Measurements from ENCODE around the gene RPUSD3.
A peak's percentile ranks its signal among the peaks of the same experiment; 100 is the strongest.

Gene RPUSD3

DNA sequence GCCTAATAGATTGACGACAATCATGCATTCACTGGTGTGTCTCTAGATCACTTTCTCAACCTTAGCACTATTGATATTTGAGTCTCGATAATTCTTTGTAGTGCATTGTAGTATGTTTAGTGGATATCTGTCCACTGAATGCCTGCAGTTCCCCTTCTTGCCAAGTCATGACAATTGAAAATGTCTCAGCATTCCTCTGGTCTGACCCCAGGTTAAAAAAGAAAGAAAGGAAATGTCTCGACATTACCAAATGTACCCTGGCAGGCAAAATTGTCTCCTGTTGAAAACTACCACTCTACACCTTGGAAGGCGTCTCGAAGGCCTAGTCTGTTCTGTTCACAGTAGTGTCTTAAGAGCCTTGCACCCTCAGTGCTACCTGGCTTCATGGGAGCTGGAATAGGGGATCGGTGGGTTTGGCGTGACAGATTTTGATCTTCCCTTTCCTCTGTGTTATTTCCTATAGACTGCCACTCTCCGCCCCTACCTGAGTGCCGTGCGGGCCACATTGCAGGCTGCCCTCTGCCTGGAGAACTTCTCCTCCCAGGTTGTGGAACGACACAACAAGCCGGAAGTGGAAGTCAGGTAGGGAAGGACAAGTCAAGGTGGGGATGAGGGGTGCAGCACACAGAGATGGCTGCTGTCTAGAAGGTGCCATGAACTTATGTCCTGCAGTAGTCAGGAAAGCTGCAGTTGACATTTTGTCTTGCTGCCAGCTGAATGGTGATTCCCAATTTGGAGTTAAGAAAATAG lies 46.4 kb downstream of the RPUSD3 start:
- no peak for DNase-seq

DNA sequence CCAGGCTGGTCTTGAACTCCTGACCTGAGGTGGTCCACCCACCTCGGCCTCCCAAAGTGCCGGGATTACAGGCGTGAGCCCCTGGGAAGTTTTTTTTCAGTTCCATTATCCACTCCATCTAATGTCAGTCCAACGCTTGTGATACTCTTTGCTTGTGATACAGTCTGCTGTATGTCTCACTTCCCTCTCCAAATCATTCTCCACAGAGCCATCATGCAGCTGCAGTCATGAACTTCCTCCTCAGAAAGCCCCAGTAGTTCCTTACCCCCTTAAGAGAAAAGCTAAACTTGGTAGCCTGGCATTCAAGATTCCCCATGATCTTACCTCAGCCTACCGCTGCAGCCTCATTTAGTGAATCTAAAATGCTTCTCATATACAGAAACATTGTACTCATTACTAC lies 48.6 kb downstream of the RPUSD3 start:
- no peak for DNase-seq

DNA sequence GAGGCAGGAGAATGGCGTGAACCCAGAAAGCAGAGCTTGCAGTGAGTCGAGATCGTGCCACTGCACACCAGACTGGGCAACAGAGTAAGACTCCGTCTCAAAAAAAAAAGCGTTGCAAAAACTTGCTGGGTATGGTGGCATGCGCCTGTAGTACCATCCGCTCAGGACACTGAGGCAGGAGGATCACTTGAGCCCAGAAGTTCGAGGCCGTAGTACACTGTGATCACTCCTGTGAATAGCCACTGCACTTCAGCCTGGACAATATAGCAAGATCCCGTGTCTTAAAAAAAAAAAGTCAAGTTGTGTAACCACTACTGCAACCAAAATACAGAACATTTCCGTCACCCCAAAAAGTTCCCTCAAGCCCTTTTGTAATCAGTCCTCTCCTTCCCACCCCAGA lies 49.4 kb downstream of the RPUSD3 start:
- no peak for DNase-seq

DNA sequence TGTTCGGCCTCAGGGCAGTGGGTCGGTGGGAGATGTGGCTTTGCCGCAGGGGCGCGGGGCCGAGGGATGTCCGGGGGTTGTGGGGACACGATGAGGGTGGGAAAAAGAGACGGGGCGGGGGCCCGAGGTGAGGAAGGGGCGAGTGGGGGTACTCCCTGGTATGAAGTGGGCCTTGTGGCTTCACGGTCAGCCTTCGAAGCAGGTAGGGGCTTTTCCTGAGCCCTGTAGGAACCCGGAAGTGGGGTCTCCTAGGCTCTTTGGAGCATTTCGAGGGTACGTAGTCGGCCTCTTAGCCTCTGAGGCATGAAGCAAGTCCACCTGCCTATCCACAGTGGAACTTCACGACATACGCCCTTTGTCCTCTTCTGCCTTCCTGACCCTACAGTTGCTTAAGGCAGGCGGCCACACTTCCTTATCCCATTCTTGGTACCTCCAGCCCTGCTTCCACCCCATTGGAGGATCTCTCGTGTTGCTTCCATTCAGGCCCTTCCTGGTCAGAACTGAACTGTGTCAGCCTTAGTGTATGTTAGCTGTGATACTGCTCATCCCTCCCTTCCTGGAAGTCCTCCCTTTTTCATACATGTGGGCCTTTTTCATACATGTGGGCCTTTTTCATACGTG lies 50.5 kb downstream of the RPUSD3 start:
- no peak for DNase-seq

DNA sequence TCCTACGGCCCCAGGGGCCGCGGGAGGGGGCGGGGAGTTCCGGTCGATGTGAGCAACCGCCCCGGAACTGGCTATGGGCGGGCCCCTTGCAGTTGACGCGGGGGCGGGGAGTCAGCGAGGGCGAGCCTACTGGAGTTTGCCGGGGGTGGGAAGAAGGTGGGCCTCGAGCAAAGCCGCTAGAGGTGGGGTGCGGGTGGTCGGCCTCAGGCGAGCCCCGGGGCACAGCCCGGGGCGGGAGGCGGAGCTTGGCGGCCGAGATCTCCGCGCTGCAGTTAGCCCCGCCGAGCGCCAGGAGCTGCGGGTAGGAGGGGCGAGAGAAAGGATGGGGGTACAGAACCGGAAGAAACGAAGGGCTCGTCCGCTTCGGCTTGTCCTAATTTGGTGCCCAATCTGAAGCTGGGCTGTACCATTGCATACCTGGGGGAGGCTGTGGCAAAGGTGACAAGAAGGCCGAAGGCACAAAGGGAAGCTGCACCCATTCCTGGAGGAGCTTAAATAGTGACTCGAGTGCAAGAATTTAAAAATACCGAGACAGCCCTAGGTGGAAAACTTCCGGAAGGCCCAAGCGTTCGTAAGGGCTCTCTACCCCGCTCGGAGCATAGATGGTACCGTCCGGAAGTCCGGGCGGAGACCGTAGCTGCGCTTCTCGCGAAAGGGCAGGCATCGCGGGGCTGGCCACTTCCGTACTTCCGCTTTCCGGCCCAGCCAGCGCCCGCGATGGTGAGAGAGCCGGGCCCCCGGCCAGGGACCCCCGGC lies 51.2 kb downstream of the RPUSD3 start, which contains the start of the genes ARPC4 and TADA3:
TSS of gene ARPC4 (plus strand) at position 678 of the 756 bp plus-strand sequence. CDS start at position 718, 40 bp downstream.
TSS of gene TADA3 (minus strand) at position 69 of the 756 bp plus-strand sequence. CDS start 1,007 bp downstream, outside the sequence.
- DNase-seq: peak; percentile 86

DNA sequence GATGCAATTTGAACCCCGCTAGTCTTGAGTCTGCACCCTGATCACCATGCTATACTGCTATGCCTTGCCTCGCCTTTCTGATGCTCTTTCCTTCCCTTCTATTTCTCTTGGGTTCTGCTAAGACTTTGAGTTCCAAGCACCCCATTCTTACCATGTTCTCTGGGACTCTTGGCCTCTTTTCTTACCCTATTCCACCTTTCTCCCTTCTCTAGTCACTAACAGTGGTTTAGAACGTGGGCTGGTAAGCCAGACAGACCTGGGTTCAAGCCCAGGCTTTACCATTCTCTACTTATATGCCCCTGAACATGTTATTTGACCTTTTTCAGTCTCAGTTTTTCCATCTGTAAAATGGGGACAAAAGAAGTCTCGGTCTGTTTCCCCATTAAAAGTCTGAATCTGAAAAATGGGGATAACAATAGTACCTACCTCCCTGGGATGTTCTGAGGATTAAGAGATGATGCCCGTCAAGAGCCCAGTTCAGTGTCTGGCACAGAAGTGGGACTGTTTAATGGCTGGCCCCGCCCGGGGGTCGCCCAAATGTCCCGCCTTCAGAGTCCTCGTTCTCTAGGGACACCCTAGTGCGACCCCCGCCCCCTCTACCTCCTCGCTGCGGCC lies 51.9 kb downstream of the RPUSD3 start:
- no peak for DNase-seq

DNA sequence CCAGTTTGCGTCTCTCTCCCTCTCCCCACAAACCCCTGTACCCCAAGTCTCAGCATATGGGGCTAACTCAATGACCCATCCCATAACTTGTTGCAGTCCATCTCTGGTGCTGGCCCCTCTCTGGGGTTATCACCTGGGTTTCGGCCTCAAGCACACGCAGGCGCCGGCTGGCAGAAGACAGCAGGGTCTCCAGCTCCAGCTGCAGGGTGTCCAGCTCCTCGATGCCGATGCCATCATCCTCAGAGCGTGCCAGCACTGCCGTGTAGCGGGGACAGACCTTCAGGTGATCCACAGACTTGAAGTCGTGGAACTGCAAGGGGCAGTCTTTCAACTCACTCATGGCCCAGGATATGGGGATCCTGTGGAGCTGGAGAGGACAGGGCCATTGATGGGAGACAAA lies 52.7 kb downstream of the RPUSD3 start:
- DNase-seq: no peak
